Measurements from ENCODE around the gene PRELID3B.

PRELID3B gene

DNA sequence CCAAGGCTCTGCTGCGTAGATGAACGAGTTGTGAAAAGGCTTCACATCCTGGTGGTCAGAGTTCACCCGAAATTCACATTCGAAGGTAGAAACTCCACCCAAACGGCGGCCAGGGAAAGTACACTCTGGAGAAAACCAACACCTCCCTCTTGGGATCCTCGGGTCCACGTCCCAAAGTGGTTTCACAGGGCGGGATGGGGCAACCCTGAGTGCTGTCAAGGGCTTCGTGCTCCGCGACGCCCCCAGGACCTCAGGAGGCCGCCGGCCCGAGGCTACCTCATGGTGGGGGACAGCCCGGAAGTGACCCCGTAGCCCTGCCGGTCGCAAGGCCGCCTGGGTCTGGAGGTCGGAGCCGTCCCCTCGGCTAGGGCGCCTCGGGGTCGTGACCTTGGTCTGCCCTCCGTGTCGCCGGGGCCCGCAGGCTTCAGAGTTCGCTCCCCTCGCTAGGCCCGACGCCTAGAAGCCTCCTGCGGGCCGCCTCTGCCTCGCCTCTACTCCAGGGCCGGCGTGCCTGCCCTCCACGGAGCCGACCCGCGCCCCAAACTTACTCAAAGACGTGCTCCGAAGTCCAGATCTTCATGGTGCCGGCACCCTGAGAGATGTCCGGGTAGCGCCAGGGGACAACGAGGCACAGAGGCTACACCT, at the start of gene PRELID3B:
Gene PRELID3B, minus strand, starts transcription at position 636 of the 645 bp plus-strand sequence. Its CDS starts 56 bp downstream, at position 580.
- DNase-seq (ENCODE audit: low read depth), result no peak

DNA sequence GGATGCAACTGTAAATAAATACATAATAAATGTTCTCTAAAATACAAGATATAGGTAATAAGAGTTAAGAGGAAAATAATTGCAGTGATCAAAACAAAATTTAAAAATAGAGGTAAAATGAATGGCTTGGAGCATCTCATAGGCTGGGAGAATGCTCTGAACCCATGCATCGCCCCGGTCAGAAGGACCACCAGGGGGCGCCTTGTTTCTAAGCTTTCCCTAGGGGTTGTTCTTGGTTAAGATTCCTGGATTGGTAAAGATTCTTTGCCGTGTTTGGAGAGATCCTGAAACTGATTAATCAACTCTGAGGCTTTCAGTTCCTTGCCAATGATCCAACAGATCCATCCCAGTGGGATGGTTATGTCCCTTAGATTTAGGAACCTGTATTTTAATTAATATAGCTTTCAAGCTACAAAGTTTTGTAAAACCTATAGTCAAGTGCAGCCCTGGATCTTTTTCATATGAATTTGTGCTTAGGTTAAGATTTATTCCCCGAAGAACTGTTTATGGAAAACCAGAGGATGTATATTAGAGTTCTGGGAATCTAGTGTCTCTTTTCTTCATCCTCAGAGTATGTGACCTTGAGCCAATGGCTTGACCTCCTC, 45.3 kb upstream of the PRELID3B start:
- DNase-seq (ENCODE audit: low read depth), result no peak

DNA sequence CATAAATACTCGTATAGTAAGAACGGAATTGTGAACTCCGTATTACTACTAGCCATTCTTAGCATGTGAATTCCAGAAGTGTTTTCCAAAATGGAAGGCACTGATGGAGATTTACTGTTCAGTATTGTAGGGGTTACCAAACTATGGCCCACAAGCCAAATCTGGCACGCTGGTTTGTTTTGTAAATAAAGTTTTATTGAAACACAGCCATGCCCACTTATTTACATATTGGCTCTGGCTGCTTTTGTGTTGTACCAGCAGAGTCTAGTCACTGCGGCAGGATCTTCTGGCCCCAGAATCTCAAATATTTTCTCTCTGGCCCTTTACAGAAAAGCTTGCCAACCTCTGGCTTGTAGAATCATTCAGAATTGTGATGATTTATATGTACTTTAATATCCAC, 44.3 kb upstream of the PRELID3B start:
- DNase-seq (ENCODE audit: low read depth), result no peak

DNA sequence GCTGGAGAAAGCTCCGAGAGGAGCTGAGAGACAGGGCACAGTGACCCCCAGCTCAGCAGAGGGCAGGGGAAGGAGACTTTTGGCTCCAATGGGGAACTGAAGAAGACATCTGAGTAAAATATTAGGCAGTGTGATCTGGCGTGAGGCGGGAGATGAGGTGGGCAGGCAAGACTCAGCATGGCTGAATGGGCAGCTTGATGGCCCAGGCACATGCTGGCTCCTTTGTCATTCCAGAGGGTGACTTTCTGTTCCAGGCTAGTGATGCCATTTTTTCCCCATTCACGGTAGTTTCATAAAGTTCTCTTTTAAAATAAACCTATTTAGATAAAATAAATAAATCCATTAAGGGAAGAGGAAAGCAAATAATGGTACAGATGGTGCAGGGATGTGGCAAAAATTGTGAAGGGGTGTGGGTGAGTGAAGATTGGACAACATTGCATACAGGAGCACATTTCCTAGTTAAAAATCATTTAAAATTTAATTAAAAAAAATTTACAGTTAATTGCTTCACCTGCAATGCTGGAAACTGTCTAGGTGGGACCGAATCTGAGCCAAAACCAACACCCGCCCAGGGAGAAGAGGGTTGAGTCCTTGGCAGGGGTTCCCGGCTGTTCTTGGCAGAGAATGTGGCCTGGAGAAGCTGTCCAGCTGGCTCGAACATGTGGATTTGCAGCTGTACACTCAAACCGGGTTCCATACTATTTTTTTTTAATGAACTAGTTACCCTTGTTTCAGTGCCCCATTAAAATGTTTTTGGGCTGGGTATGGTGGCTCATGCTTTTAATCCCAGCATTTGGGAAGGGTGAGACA, 41.7 kb upstream of the PRELID3B start:
- no peak for DNase-seq (ENCODE audit: low read depth)

DNA sequence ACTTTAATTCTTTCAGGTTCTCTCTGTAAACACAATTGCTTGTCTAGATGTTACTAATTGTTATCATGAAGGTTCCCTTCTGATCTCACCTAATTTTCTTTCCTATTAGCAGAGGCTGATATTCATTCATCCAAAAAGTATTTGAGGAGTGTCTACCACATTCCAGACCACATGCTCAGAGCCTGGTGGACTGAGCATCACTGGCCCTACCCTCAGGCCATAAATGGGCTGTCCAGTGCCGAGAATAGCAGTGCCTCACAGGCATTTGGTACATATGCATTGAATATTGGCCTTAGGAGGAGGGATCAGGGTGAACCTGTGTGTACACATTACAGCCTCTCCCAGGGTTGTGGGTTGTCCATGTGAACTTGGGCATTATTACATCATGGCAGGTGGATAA, 40.4 kb upstream of the PRELID3B start:
- DNase-seq (ENCODE audit: low read depth), result no peak

DNA sequence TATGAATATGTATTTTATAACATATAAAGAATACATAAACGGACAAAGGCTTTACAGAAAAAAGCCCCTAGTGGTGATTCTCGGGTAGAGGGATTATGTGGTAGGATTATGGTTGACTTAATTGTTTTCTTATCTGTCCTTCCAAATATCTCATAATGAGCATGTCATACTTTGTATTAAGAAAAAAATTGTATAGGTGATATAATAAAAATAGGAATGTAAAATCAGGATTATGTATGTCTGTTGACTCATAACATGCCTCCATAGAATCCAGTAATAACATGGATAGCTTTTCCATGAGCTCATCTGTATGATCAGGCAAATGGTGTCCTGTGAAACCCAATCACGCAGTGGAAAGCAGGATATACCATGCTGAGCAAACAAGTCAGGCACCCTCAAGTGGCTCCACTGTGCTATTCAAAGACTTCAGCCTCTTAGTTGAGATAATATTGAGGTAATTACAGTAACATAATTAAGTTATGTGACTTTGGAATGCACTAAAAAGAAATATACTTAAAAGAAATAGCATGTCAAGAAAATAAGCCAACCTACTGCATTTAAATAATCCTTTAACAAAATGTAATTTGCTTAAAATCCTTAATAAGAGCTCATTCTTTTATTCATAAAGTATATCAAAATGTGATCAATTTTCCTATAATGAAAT, 39.6 kb upstream of the PRELID3B start:
- no peak for DNase-seq (ENCODE audit: low read depth)

DNA sequence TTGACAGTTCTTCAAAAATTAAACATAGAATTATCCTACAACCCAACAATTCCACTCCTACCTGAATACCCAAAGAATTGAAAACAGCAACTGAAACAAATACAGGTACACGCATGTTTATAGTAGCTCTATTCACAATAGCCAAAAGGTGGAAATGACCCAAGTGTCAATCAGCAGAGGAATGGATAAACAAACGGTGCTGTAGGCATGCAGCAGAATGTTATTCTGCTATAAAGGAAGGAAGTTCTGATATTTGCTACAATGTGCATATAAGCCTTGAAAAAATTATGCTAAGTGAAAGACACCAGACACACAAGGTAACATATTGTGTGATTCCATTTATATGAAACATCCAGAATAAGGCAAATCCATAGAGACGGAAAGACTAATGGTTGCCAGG, 38.5 kb upstream of the PRELID3B start:
- no peak for DNase-seq (ENCODE audit: low read depth)

DNA sequence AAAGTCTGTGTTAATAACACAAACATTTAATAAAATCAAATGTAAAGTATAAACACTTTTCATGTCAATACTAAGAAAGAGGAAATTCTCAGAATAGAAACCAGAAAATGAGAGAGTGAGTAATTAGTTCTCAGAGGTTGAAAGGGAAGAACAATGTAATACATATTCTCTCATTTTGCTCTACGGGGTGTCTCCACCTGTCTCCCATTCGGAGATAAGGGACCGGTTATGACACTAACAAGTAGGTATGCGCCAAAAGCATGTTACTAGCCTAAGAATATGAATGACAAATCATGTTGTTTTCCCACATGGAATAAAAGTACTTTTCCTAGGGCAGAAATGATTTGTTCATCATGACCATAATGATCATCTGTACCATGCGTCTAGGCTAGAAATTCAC, 35.6 kb upstream of the PRELID3B start:
- DNase-seq (ENCODE audit: low read depth), result no peak

DNA sequence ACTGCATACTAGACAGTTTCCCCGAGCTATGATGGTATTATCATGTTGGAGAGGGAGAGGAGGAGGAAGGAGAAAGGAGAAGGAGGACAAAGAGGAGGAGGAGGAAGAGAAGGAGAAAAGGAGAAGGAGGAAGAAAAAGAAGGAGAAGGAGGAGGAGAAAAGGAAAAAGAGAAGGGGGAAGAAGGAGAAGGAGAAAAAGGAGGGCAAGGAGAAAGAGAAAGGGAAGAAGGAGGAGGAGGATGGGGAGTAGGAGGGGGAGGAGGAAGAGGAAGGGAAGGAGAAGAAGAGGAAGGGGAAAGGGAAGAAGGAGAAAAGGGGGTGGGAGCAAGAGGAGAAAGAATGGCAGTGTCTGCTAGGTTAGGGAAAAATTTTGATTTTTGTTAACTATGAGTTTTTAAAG, 35.1 kb upstream of the PRELID3B start:
- no peak for DNase-seq (ENCODE audit: low read depth)

DNA sequence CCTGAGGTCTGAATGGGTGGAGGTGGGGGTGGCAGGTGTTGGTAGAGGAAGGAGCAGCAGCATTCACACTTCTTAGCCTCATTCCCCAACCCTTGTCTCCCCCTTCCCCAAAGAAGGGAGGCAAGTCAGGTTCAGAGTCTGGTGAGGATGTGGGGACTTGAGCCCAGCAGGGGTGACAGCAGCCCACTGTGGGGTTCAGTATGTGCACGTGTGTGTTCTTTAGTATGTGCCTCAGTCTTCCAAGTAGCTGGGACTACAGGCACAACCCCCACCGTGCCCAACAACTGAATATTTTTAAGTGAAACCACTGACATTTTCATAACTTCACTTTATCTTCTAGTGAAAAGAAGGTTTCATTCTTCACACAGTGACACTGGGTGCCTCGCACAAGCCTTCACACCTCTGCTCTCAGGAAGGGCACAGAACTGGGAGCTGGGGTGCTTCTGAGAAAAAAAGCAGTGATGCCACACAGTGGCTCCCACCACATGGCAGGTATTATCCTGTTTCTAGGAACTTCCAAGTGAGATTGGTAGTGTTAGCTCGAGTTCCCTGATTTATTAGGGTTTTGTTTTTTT, 33.4 kb upstream of the PRELID3B start:
- DNase-seq (ENCODE audit: low read depth), result no peak

DNA sequence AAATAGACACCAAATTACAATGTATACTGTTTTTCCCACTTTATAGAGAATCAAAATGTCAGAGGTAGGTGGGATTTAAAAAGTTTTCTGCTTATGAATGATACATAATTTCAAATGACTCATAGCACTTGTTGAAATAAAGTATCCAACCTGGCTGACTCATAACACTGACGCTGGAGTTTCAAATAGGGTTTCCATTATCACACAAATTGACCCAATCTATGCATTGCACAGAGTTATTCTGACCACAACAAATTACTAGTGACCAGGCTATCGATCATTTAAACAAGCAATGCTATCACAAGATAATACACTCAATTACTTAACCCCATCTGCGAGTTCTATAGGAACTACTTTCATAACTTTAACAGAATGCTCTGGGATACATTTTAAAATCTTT, 31.9 kb upstream of the PRELID3B start:
- no peak for DNase-seq (ENCODE audit: low read depth)

DNA sequence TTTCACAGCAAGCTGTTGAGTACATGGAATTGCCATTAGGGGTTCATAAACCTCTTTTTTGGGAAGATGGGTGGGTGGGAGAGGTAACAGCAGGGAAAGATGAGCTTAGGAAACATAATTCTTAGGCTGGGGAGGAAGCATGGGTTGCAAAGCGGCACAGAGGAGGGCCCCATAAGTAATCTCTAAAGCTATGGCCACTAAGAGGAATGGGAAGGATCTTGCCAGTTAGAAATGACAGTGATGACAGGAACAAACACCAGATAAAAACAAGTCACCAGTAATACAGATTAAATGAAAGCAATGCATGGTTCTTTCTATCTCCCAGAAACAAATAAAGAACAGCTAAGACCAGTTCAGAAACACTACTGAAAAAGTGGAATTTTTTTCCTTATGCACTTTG, 31.0 kb upstream of the PRELID3B start:
- no peak for DNase-seq (ENCODE audit: low read depth)

DNA sequence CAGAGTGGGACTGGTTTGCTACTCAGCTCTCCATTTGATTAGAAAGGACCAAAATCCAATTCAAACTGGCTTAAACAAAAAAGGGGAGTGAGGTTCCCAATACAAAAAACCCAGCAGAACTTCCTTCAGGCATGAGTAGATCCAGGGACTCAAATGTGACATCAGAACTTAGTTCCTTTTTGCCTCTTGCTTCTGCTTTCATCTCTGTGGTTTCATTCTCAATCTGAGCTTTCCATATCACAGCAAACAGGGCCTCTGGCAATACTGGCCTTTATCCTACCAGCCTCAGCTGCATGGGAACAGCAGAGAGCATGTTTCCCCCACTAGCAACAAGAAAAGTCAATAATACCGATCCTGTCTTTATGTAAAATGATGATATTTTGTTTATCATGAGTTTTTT, 28.6 kb upstream of the PRELID3B start:
- DNase-seq (ENCODE audit: low read depth), result no peak

DNA sequence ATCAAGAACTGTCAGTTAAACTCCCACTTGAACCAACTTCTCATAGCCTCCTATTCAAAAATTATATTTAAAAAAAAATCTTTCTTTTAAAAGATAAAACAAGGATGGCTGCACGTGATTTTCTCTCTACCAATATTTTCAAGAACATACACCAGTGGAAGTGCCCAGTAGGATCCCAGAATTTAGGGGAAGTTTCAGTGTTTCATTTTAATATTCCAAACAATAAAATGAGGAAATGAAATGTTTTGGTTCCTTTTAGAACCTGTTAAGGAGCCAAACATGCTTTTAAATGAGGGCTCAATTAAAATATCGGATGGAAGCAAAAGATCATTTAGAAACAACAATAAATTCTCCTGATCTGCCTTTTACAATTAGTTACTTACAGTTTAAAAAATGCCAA, 26.4 kb upstream of the PRELID3B start:
- DNase-seq (ENCODE audit: low read depth), result no peak

DNA sequence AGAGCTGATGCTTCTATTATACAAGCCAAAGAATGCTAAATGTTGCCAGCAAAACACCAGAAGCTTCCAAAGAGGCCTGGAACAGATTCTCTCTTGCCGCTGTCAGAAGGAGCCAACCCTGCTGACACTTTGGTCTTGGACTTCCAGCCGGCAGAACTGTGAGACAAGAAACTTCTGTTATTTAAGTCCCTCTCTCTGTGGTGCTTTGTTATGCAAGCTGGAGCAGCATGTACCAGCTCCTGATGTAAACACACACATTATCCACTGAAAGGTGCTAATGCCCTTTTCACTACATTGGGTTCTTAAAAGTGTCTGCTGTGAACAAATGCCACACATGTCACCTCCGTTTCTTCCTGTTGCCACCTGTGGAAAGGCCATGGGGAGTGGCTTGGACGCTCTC, 25.9 kb upstream of the PRELID3B start:
- DNase-seq (ENCODE audit: low read depth), result no peak

DNA sequence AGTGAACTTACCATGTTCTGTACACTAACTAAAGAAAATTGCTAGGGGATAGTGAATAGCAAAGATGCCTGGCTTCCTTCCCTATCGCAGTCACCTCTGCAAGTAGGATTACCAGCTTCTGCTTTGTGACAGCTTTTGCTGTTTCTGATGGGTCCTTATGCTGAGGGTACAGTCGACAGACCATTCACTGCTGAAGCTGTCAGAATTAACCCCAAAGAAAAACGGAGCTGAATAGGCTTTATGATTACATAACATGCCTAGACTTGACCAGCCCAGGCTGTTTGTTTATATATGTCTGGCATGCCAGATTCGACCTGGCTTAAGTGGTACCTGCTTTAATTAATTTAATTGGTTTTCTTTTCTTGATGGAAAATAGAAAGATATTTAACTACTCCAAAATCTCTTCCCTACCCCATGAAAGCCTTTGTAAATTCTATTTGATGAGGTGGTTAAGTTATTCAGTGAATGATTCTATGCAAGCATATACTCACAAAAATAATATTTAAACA, 21.7 kb upstream of the PRELID3B start:
- DNase-seq (ENCODE audit: low read depth), result no peak

DNA sequence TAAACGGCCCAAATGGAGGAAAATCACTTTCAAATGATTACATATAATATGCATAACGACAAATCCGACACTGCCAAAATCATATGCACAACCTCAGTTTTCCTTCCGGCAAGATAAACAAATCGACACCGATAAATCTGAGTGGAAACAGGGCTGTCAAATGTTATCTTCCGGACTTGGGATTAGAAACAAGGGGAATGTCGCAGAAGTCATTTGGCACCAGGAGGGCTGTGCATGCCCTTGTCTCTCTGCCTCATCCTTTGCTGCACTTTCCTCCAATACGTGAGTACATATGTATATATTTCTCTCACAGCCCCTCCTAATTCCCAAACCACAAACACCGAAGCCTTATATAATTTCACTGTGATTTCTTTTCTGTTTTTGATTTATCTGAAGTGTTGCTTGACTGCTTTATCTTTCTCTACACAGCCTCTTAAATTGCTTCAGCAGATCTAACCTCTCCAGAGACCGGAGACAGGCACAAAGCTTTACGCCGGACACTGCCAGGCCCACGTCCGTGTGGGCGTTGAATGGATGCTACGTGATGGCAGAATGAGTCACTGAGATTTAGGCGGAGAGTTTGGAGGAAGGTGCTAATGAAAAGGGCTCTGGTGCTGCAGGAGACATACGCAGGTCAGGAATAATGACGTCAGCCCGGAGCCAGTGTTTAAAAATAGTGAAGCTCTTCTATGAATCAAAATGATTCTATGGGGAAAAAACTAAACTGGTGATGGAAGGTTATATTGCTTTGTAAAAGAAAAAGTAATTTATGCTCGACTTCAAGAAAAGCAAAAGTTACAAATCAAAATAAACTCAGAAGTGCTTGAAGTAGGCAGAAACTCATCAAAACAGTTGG, 21.0 kb upstream of the PRELID3B start:
- no peak for DNase-seq (ENCODE audit: low read depth)

DNA sequence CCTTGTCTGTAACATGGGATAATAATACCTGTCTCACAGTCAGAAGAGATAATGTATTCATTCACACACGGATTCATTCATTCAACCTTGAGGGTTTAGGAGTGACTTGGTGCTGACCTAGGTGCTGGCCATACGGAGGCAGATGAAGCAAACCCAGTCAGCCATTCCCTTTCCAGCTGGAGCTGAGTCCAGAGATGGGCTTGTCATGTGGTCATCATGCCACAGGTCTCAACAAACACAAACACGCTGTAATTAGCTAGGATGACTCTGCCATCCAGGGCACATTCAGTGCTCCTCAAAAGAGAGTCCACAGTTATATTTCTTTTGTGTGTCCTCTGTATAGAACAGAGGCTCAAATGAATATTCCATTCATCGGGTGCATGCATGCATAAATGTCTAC, 19.5 kb upstream of the PRELID3B start:
- DNase-seq (ENCODE audit: low read depth), result no peak

DNA sequence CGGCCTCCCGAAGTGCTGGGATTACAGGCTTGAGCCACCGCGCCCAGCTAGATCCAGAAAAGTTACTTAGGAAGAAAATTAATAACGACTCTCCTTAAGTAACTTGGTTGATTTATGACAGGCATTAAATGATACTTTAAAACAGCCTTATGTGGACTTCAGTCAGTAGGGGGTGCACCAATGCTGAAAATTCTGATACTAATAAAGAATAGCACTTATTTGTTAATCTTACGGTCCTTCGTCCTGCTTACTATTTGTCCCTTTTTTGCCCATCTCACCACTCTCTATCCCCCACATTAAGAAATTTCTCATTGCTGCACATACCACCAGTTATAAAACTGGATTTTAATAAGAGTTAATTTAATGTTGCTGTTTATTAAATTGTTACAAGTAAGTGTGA, 12.7 kb upstream of the PRELID3B start:
- no peak for DNase-seq (ENCODE audit: low read depth)

DNA sequence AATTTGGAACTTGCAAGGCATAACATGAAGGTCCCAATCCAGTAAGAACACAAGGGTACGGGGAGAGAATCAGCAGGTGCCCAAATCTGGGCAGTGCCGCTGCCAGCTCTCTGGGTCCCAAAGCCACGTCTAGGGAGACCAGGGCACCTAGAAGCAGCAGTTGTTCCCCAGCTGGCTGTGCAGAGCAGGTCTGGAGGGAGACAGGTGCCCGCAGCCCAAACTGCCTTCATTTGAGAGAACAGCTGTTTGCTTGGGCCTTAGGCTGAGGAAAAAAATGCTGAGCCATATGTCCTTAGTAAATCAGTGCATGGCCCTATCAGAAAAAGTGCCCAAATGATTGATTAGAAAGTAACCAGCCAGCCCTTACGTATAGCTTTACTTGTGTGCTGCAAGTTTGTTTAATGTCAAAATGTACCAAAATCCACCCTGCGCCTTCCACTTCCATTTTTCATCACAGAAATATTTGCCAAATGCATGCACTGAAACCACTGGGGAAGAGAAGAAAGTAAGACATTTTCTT, 9.1 kb upstream of the PRELID3B start:
- no peak for DNase-seq (ENCODE audit: low read depth)

DNA sequence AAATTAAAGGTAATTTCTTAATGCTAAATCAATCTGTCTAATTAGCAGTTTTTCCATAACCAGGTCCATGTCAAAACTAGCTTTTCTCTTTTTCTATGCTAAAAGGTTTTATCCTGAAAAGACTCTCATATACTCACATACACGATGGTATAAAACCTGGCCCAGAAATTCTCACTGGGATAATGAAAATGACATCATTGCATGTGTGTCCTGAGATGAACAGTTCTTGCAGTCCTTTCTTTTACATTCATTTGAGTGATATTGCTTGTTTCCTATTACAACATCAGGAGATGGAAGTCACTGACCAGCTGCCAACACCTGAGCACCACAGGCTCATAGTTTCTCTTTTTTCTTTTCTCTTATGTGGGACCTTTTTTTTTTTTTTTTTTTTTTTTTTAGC, 7.9 kb upstream of the PRELID3B start:
- no peak for DNase-seq (ENCODE audit: low read depth)

Data from non-pigmented ciliary epithelial cell (primary cell).